ENCODE data around the gene ARHGAP28.

- no peak for TF ChIP-seq MXI1 (IDR thresholded peaks at IDR 0.05; ENCODE audit: low read depth, low read length)
- TF ChIP-seq FOXJ3 (CRISPR knock-in tag; IDR thresholded peaks at IDR 0.05) = no peak
These were observed 187.6 kb downstream of the ARHGAP28 start for GRCh38 chr18:6917072-6917471.
